ENCODE results near the gene RNF144A. TPM values are rescaled to one million over a fixed set of nuclear protein-coding genes. Genes with fewer than 3 reads are reported as not detected.

RNF144A gene
- total and polyA plus RNA-seq, 8 donors: 1.4 to 71.4 (median 5.6) TPM

DNA sequence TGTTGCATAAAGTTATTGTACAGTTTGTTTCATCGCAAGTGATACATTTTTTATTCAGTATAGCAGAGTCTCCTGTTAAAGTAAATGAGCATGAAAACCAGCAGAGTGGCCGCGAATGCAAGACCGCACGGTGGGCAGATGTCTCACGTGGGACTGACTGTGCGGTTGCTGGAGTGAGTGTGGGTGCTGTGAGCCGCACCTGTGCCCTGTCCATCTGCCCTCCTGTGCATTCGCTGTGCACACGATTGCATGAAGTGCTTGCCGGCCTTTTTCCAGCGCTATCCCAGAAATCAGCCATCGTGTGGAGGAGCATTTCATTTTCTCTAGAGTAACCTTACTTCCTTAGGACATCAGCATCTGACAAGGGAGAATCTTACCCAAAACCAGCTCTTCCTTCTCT, 118.7 kb downstream of the RNF144A start:
- Histone ChIP-seq H3K4me3 (no peak overlapping the region), H3K27ac (no peak overlapping the region), H3K27me3 (no peaks in the 10 kb centered on the region), H3K4me1 (peaks cover 4 to 16% (median 9%) of the 10 kb centered on the region in 4 donors), H3K9me3 (no peaks in the 10 kb centered on the region), H3K36me3 (peaks cover 0 to 42% (median 28%) of the 10 kb centered on the region in 4 donors)
- WGBS, 5 donors: 95 to 98% (median 96%) methylated on average over 13 of the region's 13 CpGs
- no peak for TF ChIP-seq POLR2A (IDR thresholded peaks at IDR 0.05)
- TF ChIP-seq, protein P1, sequence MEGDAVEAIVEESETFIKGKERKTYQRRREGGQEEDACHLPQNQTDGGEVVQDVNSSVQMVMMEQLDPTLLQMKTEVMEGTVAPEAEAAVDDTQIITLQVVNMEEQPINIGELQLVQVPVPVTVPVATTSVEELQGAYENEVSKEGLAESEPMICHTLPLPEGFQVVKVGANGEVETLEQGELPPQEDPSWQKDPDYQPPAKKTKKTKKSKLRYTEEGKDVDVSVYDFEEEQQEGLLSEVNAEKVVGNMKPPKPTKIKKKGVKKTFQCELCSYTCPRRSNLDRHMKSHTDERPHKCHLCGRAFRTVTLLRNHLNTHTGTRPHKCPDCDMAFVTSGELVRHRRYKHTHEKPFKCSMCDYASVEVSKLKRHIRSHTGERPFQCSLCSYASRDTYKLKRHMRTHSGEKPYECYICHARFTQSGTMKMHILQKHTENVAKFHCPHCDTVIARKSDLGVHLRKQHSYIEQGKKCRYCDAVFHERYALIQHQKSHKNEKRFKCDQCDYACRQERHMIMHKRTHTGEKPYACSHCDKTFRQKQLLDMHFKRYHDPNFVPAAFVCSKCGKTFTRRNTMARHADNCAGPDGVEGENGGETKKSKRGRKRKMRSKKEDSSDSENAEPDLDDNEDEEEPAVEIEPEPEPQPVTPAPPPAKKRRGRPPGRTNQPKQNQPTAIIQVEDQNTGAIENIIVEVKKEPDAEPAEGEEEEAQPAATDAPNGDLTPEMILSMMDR (IDR thresholded peaks at IDR 0.05): no peak
- no peak for TF ChIP-seq EP300 (IDR thresholded peaks at IDR 0.05)
- TF ChIP-seq POLR2AphosphoS5 (IDR thresholded peaks at IDR 0.05): no peak
- DNase-seq: no peak
- intact Hi-C loops (cut with DNase I; ENCODE audit: low total_unique reads): no loop called here

DNA sequence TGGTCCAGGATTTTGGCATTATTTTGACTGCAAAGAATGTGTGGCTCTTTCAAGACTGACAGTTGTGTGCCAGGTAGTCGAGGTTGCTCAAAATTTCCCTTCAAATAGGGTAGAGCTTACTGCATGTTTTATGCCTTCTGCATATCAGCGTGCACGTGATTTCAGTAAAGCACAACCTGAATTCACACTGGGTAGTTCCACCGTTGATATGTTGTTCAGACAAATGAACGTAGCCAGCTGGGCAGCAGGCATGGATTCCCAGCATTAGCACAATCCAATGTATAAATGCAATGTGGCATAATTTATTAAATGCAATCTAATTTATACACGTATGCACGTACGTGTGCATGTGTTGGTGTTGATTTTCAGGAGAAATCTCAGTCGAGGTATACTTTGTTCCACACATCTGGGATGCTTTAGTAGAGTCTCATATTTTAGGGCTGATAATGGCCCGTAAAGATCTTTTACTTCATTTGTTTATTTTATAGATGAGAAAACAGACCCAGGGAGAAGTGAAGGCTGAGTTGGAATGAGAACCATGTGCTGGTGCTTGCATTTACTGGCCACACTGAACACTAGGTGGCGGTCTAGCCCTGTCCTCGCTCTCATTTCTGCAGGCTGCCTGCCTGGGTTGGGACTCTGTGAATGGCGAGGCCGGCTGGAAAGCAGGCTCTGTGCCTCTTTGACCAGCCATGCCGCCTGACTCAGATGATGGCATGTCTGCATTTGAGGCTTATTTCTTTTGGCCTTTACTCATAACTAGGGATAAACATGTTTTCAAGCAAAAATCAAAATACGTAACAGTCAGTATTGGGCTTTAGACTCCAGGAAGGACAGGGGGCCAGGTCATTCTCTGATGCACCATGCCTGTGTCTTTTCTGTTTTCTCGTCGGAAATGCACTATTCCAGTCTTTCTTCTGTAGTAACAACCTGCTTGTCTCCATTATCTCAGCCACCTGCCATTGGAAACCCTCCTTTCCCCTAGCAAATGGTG, 120.4 kb downstream of the RNF144A start:
- H3K4me1 ChIP-seq: peaks cover 0 to 7% (median 0%) of the 10 kb centered on the region in 4 donors
- H3K4me3 ChIP-seq: no peak overlapping the region
- no peaks in the 10 kb centered on the region for H3K9me3 ChIP-seq
- DNase-seq: peak; percentile 72 to 91
- peaks cover 0 to 37% (median 24%) of the 10 kb centered on the region in 4 donors for H3K36me3 ChIP-seq
- no peak overlapping the region for H3K27ac ChIP-seq
- 60 to 67% (median 64%) methylated on average over 18 of the region's 18 CpGs for WGBS, 5 donors
- TF ChIP-seq EP300 (IDR thresholded peaks at IDR 0.05) (no peak), POLR2A (IDR thresholded peaks at IDR 0.05) (no peak), POLR2AphosphoS5 (IDR thresholded peaks at IDR 0.05) (no peak)
- TF ChIP-seq, protein P1 (IDR thresholded peaks at IDR 0.05): peak in 5 of 7 experiments; percentile 41 to 79 (median 57)
- intact Hi-C loops (cut with DNase I; ENCODE audit: low total_unique reads): no loop called here
- no peaks in the 10 kb centered on the region for H3K27me3 ChIP-seq

DNA sequence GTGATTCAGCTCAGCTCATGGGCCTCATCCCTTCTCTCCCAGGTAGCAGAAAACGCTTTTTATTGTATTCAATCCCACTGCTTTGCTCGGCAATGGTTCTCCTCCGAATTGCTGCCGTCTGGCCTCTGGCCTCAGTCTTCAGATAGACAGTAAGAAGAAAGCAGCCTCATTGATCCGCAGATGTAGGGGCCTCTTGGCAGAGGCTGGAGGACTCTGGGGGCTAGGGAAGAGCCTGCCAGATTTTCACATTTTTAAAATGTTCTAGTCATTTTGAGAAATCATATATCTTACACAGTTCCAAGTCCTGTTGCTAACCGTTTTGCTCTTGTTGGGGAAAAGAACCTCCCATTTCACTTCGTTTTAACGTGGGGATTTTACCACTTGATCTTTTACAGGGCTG, 123.3 kb downstream of the RNF144A start:
- intact Hi-C loops (cut with DNase I; ENCODE audit: low total_unique reads): no loop called here
- Histone ChIP-seq H3K9me3 (no peaks in the 10 kb centered on the region), H3K36me3 (peaks cover 0 to 27% (median 14%) of the 10 kb centered on the region in 4 donors), H3K4me3 (no peak overlapping the region), H3K27ac (no peak overlapping the region), H3K27me3 (no peaks in the 10 kb centered on the region), H3K4me1 (peaks cover 0 to 7% (median 3%) of the 10 kb centered on the region in 4 donors)
- WGBS, 5 donors: 82 to 89% (median 86%) methylated on average over 8 of the region's 8 CpGs
- TF ChIP-seq, protein P1 (IDR thresholded peaks at IDR 0.05): no peak
- TF ChIP-seq POLR2AphosphoS5 (IDR thresholded peaks at IDR 0.05) (no peak), POLR2A (IDR thresholded peaks at IDR 0.05) (no peak), EP300 (IDR thresholded peaks at IDR 0.05) (no peak)
- DNase-seq: no peak

DNA sequence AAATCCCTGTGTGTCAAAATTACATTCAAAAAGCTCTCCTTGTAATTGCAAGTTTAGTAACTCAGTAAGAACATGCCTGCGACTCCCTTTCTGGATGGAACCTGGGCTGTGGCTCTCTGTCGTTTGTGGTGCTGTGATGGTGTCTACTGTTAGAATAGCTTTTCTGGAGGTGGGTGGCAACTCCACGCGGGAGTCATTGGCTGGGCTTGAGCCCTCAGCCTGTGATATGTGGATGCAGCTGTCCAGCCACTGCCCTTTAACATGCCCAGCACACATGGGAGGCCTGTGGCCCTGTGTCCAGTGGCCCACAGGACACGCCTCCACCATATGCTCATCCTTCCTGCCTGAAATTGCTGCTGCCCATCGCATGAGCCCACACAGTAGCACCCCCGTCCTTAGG, 124.2 kb downstream of the RNF144A start:
- no peak overlapping the region for H3K4me3 ChIP-seq
- WGBS, 5 donors: 86 to 95% (median 91%) methylated on average over 5 to 7 of the region's 7 CpGs
- peaks cover 0 to 7% (median 3%) of the 10 kb centered on the region in 4 donors for H3K4me1 ChIP-seq

More for the DNA sequence above, 124.2 kb downstream of the RNF144A start:
- no peak for TF ChIP-seq EP300 (IDR thresholded peaks at IDR 0.05)
- TF ChIP-seq POLR2A (IDR thresholded peaks at IDR 0.05): no peak
- TF ChIP-seq POLR2AphosphoS5 (IDR thresholded peaks at IDR 0.05): no peak
- TF ChIP-seq, protein P1 (IDR thresholded peaks at IDR 0.05): no peak
- H3K27me3 ChIP-seq: no peaks in the 10 kb centered on the region
- H3K9me3 ChIP-seq: no peaks in the 10 kb centered on the region
- intact Hi-C loops (cut with DNase I; ENCODE audit: low total_unique reads): no loop called here
- no peak overlapping the region for H3K27ac ChIP-seq
- H3K36me3 ChIP-seq: peaks cover 0 to 18% (median 12%) of the 10 kb centered on the region in 4 donors
- DNase-seq: no peak

Measured in stomach (tissue), 9 donors.